HCT116 (cell line): ENCODE results near the gene MYBL2. TPM values are rescaled to one million over a fixed set of nuclear protein-coding genes. Genes with fewer than 3 reads are reported as not detected.

Experiments used
- ATAC-seq: fragments of 200-7000 bp; cut with Tn5 transposase; 2 replicates; pipeline ENCODE4 v1.9.1; 2020; ENCODE audit warnings: mild to moderate bottlenecking, moderate library complexity
- BruUV-seq: library from RNA; stranded (reverse); fragments of 400-500 nt; replicated peaks from 2 replicates; lab custom pipeline; 2021; lab: Mats Ljungman, UMichigan
- CTCF ChIA-PET: fragments of 300-600 bp; sonication (Branson Sonifier 250); formaldehyde crosslinking; loops from one replicate; lab custom pipeline; 2021; ENCODE audit warnings: antibody characterized with exemption; lab: Charles Lee
- POLR2A ChIA-PET: fragments of 300-600, 350-600 bp; sonication (Branson Sonifier 250); formaldehyde crosslinking; loops from one replicate; lab custom pipeline; 2021; ENCODE audit warnings: antibody characterized with exemption; lab: Charles Lee
- RAD21 ChIA-PET, 2 experiments: fragments of 300-600 bp; sonication (Branson Sonifier 250); formaldehyde crosslinking; loops; one replicate each; lab custom pipeline; 2023; ENCODE audit warnings: low total read pairs in 2 of 2; ENCODE audit not compliant: uncharacterized antibody in 2 of 2, unreplicated experiment in 2 of 2, low non-redundant PET in 1 of 2; lab: Charles Lee
- DNase-seq: peaks from one replicate; pipeline ENCODE4 v3.0.0-alpha.2; 2010; ENCODE audit warnings: low read depth, low spot score
- H2AFZ ChIP-seq: fragments of 200-600 bp; shearing (Covaris generic), sonication (generic); 2 replicates; pipeline ENCODE4 v1.6.1; 2017; ENCODE audit warnings: low read depth, mixed run types, mixed read lengths, antibody characterized with exemption, low read length; ENCODE audit not compliant: poor library complexity, severe bottlenecking
- H3K27ac ChIP-seq: 2 replicates; pipeline ENCODE4 v1.5.1; 2012; ENCODE audit warnings: low read depth, low read length
- H3K27me3 ChIP-seq: fragments of 200-600 bp; sonication (generic); 2 replicates; pipeline ENCODE4 v1.6.1; 2016; ENCODE audit warnings: mixed run types, low read length, mixed read lengths; ENCODE audit not compliant: insufficient read depth
- H3K36me3 ChIP-seq, 2 experiments: fragments of 200-500 bp in 1 of 2; fragments of 200-600 bp in 1 of 2; sonication (Bioruptor generic) in 1 of 2; sonication (generic) in 1 of 2; 2 replicates each; pipeline versions ENCODE4 v1.5.1 to v1.6.1; 2014 to 2016; ENCODE audit warnings: low read length in 2 of 2, inconsistent platforms in 1 of 2, mixed read lengths in 1 of 2, mixed run types in 1 of 2; ENCODE audit not compliant: insufficient read depth in 2 of 2, control insufficient read depth in 1 of 2
- H3K4me1 ChIP-seq, 2 experiments: fragments of 200-600 bp in 1 of 2; sonication (generic) in 1 of 2; 2 replicates each; pipeline versions ENCODE4 v1.5.1 to v1.6.1; 2012 to 2017; ENCODE audit warnings: low read length in 2 of 2, inconsistent platforms in 1 of 2, mild to moderate bottlenecking in 1 of 2, mixed read lengths in 1 of 2, mixed run types in 1 of 2, moderate library complexity in 1 of 2; ENCODE audit not compliant: insufficient read depth in 2 of 2, control insufficient read depth in 1 of 2
- H3K4me2 ChIP-seq: fragments of 200-600 bp; sonication (generic); 2 replicates; pipeline ENCODE4 v1.6.1; 2017; ENCODE audit warnings: mixed run types, low read length, mixed read lengths
- H3K4me3 ChIP-seq, 2 experiments: fragments of 200-600 bp in 1 of 2; sonication (generic) in 1 of 2; replicated peaks in 1 of 2; 2 replicates each; pipeline ENCODE4 v1.5.1; 2011 to 2016; ENCODE audit warnings: low read length in 2 of 2, control low read depth in 1 of 2, low read depth in 1 of 2, mild to moderate bottlenecking in 1 of 2, mixed read lengths in 1 of 2, mixed run types in 1 of 2
- H3K79me2 ChIP-seq: fragments of 200-600 bp; sonication (generic); 2 replicates; pipeline ENCODE4 v1.6.1; 2017; ENCODE audit warnings: mild to moderate bottlenecking, mixed run types, low read length, moderate library complexity, mixed read lengths; ENCODE audit not compliant: insufficient read depth
- H3K9ac ChIP-seq: fragments of 200-600 bp; sonication (generic); 2 replicates; pipeline ENCODE4 v1.6.1; 2016; ENCODE audit warnings: low read length, mixed read lengths
- H3K9me2 ChIP-seq: fragments of 200-600 bp; sonication (generic), shearing (Covaris generic); 2 replicates; pipeline ENCODE4 v1.6.1; 2017; ENCODE audit warnings: mixed run types, mild to moderate bottlenecking, moderate library complexity; ENCODE audit not compliant: insufficient read depth
- H3K9me3 ChIP-seq, 2 experiments: fragments of 200-500 bp in 1 of 2; fragments of 200-600 bp in 1 of 2; sonication (Bioruptor generic) in 1 of 2; sonication (generic) in 1 of 2; 2 replicates each; pipeline ENCODE4 v1.6.1; 2014 to 2017; ENCODE audit warnings: low read length in 2 of 2, mixed read lengths in 2 of 2, inconsistent platforms in 1 of 2, low read depth in 1 of 2, mild to moderate bottlenecking in 1 of 2, mixed run types in 1 of 2, moderate library complexity in 1 of 2; ENCODE audit not compliant: control insufficient read depth in 1 of 2, insufficient read depth in 1 of 2
- H4K20me1 ChIP-seq: fragments of 200-600 bp; sonication (generic), shearing (Covaris generic); 2 replicates; pipeline ENCODE4 v1.6.1; 2017; ENCODE audit warnings: mixed run types, mild to moderate bottlenecking, moderate library complexity; ENCODE audit not compliant: insufficient read depth
- CBX3 ChIP-seq: IDR thresholded peaks from 2 replicates; pipeline ENCODE4 v1.6.1; 2012; ENCODE audit warnings: low read depth
- CEBPB ChIP-seq: IDR thresholded peaks from 2 replicates; pipeline ENCODE4 v1.6.1; 2012; ENCODE audit warnings: low read depth
- EGR1 ChIP-seq: IDR thresholded peaks from 2 replicates; pipeline ENCODE4 v1.6.1; 2012; ENCODE audit warnings: low read depth
- ELF1 ChIP-seq: IDR thresholded peaks from 2 replicates; pipeline ENCODE4 v1.6.1; 2012; ENCODE audit warnings: low read depth, borderline replicate concordance
- EZH2phosphoT487 ChIP-seq: fragments of 200-600 bp; IDR thresholded peaks from 2 replicates; pipeline ENCODE4 v1.6.1; 2018; ENCODE audit warnings: antibody characterized with exemption, borderline replicate concordance
- FOSL1 ChIP-seq: IDR thresholded peaks from 2 replicates; pipeline ENCODE4 v1.6.1; 2012; ENCODE audit warnings: low read depth
- JUND ChIP-seq: IDR thresholded peaks from 2 replicates; pipeline ENCODE4 v1.6.1; 2012
- POLR2A ChIP-seq: IDR thresholded peaks from 2 replicates; pipeline ENCODE4 v1.7.0; 2011; ENCODE audit warnings: borderline replicate concordance; ENCODE audit not compliant: insufficient read depth, insufficient read length; ENCODE audit errors: extremely low read depth
- RAD21 ChIP-seq: IDR thresholded peaks from 2 replicates; pipeline ENCODE4 v1.6.1; 2012; ENCODE audit warnings: low read depth, mild to moderate bottlenecking
- SIN3A ChIP-seq: IDR thresholded peaks from 2 replicates; pipeline ENCODE4 v1.6.1; 2012; ENCODE audit warnings: low read depth
- SP1 ChIP-seq: IDR thresholded peaks from 2 replicates; pipeline ENCODE4 v1.6.1; 2012; ENCODE audit warnings: low read depth
- SRF ChIP-seq: IDR thresholded peaks from 2 replicates; pipeline ENCODE4 v1.6.1; 2012; ENCODE audit warnings: low read depth
- TCF7L2 ChIP-seq: IDR thresholded peaks from 2 replicates; pipeline ENCODE4 v1.7.0; 2011; ENCODE audit warnings: borderline replicate concordance, inconsistent platforms; ENCODE audit not compliant: insufficient read depth, insufficient read length; ENCODE audit errors: extremely low read depth
- YY1 ChIP-seq: IDR thresholded peaks from 2 replicates; pipeline ENCODE4 v1.6.1; 2011; ENCODE audit warnings: low read length, low read depth, moderate library complexity, mild to moderate bottlenecking; ENCODE audit not compliant: insufficient replicate concordance; ENCODE audit errors: extremely low read depth
- ZFX ChIP-seq: fragments of 450-650 bp; IDR thresholded peaks from 2 replicates; pipeline ENCODE4 v1.6.1; 2017
- ZNF274 ChIP-seq: fragments of 200-500 bp; sonication (Bioruptor generic); IDR thresholded peaks from 2 replicates; pipeline ENCODE4 v1.6.1; 2014; ENCODE audit warnings: mild to moderate bottlenecking, low read depth, low read length, inconsistent platforms
- intact Hi-C: fragments of 100-400 bp; cut with micrococcal nuclease; formaldehyde crosslinking; loops from 2 replicates; pipeline ENCODE4 v1.10.0; 2022
- total RNA-seq: library from RNA; stranded (reverse); gene quantifications from one replicate; pipeline ENCODE4 v1.2.1, GENCODE V29; 2021; ENCODE audit not compliant: unreplicated experiment
- TF ChIP-seq, protein P1 (sequence below), 3 experiments: fragments of 200-600 bp in 1 of 3; sonication (generic) in 1 of 3; IDR thresholded peaks in 2 of 3; conservative IDR thresholded peaks in 1 of 3; 2 replicates each; pipeline ENCODE4 v1.5.1; 2012 to 2017; ENCODE audit warnings: low read depth in 2 of 3, low read length in 2 of 3, antibody characterized with exemption in 1 of 3, borderline replicate concordance in 1 of 3, control low read depth in 1 of 3, mild to moderate bottlenecking in 1 of 3, mixed read lengths in 1 of 3, mixed run types in 1 of 3, moderate library complexity in 1 of 3; ENCODE audit not compliant: insufficient read depth in 1 of 3
- TF ChIP-seq, protein P2 (sequence below): IDR thresholded peaks from 2 replicates; pipeline ENCODE4 v1.6.1; 2012
- TF ChIP-seq, protein P3 (sequence below): IDR thresholded peaks from 2 replicates; pipeline ENCODE4 v1.6.1; 2011; ENCODE audit warnings: mild to moderate bottlenecking, low read length, moderate library complexity; ENCODE audit not compliant: insufficient replicate concordance; ENCODE audit errors: extremely low read depth
- TF ChIP-seq, protein P4 (sequence below): IDR thresholded peaks from 2 replicates; pipeline ENCODE4 v1.6.1; 2012; ENCODE audit warnings: low read depth

Gene MYBL2
- total RNA-seq, 1 experiment from 2014 or later = 92.1 TPM

DNA sequence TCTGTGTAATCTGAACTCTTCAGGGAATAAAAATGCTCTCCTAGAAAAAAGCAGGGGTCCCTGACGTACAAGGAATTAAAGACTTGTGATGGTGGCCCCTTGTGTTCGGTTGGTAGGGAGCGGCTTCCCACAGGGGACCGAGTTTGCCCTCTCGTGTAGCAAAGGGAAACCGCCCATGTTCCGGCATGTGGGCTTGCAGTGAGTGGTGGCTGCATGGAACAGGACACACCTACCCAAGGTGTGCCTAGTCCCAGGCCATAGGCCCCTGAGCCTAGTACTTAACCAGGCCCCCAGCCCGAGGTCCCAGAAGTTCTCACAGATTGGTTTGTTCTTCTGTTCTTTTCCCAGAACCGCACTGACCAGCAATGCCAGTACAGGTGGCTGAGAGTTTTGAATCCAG lies 15.5 kb downstream of the MYBL2 start:
- TF ChIP-seq CBX3 = no peak
- TF ChIP-seq POLR2A = no peak
- TF ChIP-seq CEBPB = no peak
- TF ChIP-seq, protein P1, sequence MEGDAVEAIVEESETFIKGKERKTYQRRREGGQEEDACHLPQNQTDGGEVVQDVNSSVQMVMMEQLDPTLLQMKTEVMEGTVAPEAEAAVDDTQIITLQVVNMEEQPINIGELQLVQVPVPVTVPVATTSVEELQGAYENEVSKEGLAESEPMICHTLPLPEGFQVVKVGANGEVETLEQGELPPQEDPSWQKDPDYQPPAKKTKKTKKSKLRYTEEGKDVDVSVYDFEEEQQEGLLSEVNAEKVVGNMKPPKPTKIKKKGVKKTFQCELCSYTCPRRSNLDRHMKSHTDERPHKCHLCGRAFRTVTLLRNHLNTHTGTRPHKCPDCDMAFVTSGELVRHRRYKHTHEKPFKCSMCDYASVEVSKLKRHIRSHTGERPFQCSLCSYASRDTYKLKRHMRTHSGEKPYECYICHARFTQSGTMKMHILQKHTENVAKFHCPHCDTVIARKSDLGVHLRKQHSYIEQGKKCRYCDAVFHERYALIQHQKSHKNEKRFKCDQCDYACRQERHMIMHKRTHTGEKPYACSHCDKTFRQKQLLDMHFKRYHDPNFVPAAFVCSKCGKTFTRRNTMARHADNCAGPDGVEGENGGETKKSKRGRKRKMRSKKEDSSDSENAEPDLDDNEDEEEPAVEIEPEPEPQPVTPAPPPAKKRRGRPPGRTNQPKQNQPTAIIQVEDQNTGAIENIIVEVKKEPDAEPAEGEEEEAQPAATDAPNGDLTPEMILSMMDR (IDR thresholded peaks at IDR 0.05 in 2 of 3, conservative IDR thresholded peaks at IDR 0.05 in 1 of 3; ENCODE audit: borderline replicate concordance in 1 of 3, insufficient read depth in 1 of 3, low read depth in 2 of 3, low read length in 2 of 3) = no peak
- no peak for TF ChIP-seq ZFX
- TF ChIP-seq SRF = no peak
- TF ChIP-seq JUND = no peak
- TF ChIP-seq SP1 = no peak
- no peak for TF ChIP-seq YY1
- TF ChIP-seq, protein P2, sequence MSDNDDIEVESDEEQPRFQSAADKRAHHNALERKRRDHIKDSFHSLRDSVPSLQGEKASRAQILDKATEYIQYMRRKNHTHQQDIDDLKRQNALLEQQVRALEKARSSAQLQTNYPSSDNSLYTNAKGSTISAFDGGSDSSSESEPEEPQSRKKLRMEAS = no peak
- no peak for TF ChIP-seq EGR1
- TF ChIP-seq EZH2phosphoT487 = no peak
- no peak for TF ChIP-seq ZNF274
- no peak for TF ChIP-seq SIN3A
- no peak for TF ChIP-seq ELF1
- TF ChIP-seq, protein P3, sequence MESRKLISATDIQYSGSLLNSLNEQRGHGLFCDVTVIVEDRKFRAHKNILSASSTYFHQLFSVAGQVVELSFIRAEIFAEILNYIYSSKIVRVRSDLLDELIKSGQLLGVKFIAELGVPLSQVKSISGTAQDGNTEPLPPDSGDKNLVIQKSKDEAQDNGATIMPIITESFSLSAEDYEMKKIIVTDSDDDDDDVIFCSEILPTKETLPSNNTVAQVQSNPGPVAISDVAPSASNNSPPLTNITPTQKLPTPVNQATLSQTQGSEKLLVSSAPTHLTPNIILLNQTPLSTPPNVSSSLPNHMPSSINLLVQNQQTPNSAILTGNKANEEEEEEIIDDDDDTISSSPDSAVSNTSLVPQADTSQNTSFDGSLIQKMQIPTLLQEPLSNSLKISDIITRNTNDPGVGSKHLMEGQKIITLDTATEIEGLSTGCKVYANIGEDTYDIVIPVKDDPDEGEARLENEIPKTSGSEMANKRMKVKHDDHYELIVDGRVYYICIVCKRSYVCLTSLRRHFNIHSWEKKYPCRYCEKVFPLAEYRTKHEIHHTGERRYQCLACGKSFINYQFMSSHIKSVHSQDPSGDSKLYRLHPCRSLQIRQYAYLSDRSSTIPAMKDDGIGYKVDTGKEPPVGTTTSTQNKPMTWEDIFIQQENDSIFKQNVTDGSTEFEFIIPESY = no peak
- no peak for TF ChIP-seq FOSL1
- TF ChIP-seq TCF7L2 = no peak
- TF ChIP-seq, protein P4, sequence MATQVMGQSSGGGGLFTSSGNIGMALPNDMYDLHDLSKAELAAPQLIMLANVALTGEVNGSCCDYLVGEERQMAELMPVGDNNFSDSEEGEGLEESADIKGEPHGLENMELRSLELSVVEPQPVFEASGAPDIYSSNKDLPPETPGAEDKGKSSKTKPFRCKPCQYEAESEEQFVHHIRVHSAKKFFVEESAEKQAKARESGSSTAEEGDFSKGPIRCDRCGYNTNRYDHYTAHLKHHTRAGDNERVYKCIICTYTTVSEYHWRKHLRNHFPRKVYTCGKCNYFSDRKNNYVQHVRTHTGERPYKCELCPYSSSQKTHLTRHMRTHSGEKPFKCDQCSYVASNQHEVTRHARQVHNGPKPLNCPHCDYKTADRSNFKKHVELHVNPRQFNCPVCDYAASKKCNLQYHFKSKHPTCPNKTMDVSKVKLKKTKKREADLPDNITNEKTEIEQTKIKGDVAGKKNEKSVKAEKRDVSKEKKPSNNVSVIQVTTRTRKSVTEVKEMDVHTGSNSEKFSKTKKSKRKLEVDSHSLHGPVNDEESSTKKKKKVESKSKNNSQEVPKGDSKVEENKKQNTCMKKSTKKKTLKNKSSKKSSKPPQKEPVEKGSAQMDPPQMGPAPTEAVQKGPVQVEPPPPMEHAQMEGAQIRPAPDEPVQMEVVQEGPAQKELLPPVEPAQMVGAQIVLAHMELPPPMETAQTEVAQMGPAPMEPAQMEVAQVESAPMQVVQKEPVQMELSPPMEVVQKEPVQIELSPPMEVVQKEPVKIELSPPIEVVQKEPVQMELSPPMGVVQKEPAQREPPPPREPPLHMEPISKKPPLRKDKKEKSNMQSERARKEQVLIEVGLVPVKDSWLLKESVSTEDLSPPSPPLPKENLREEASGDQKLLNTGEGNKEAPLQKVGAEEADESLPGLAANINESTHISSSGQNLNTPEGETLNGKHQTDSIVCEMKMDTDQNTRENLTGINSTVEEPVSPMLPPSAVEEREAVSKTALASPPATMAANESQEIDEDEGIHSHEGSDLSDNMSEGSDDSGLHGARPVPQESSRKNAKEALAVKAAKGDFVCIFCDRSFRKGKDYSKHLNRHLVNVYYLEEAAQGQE = no peak
- TF ChIP-seq RAD21 = no peak
- ChIA-PET CTCF (no interaction called here), POLR2A (no interaction called here), RAD21 (no interaction called here)
- Histone ChIP-seq H3K27ac (no peak overlapping the region), H3K4me3 (no peak overlapping the region), H3K36me3 (peaks cover 9 to 28% of the 10 kb centered on the region in 2 experiments; a peak in 3 of 4 replicates), H3K4me2 (no peak overlapping the region), H3K9me2 (no peaks in the 10 kb centered on the region), H3K27me3 (no peaks in the 10 kb centered on the region), H2AFZ (no peak overlapping the region), H3K9me3 (no peaks in the 10 kb centered on the region), H4K20me1 (no peaks in the 10 kb centered on the region), H3K4me1 (no peaks in the 10 kb centered on the region), H3K9ac (no peak overlapping the region), H3K79me2 (peaks cover 43% of the 10 kb centered on the region)
- intact Hi-C loops = no loop called here
- DNase-seq = no peak
- no peak for ATAC-seq
- BruUV-seq = no TSS peak
